IMR-90 (cell line): ENCODE results near the gene NAPEPLD.

Source experiments
- BHLHE40 ChIP-seq: fragments of 150-350 bp; IDR thresholded peaks from 2 replicates; pipeline ENCODE4 v1.6.1; 2016; ENCODE audit warnings: mild to moderate bottlenecking, low read depth, low read length
- CEBPB ChIP-seq: IDR thresholded peaks from 2 replicates; pipeline ENCODE4 v1.6.1; 2012; ENCODE audit warnings: low read depth, low read length, improper control_type of control experiment
- CHD1 ChIP-seq: IDR thresholded peaks from 2 replicates; pipeline ENCODE4 v1.6.1; 2012; ENCODE audit warnings: low read depth, low read length, improper control_type of control experiment
- FOS ChIP-seq: fragments of 150-350 bp; IDR thresholded peaks from 2 replicates; pipeline ENCODE4 v1.6.1; 2016; ENCODE audit warnings: low read depth, low read length
- POLR2A ChIP-seq: IDR thresholded peaks from 2 replicates; pipeline ENCODE4 v1.6.1; 2012; ENCODE audit warnings: mild to moderate bottlenecking, low read depth, low read length
- RAD21 ChIP-seq: IDR thresholded peaks from 2 replicates; pipeline ENCODE4 v1.6.1; 2012; ENCODE audit warnings: low read length, improper control_type of control experiment
- RCOR1 ChIP-seq: IDR thresholded peaks from 2 replicates; pipeline ENCODE4 v1.6.1; 2012; ENCODE audit warnings: mild to moderate bottlenecking, low read length, improper control_type of control experiment; ENCODE audit not compliant: insufficient replicate concordance
- SMC3 ChIP-seq: fragments of 150-350 bp; IDR thresholded peaks from 2 replicates; pipeline ENCODE4 v1.6.1; 2016; ENCODE audit warnings: low read depth, mild to moderate bottlenecking, antibody characterized with exemption, low read length, moderate library complexity
- TF ChIP-seq, protein P1 (sequence below): conservative IDR thresholded peaks from 2 replicates; pipeline ENCODE4 v1.5.1; 2012; ENCODE audit warnings: mild to moderate bottlenecking, low read depth, low read length, improper control_type of control experiment
- TF ChIP-seq, protein P2 (sequence below): fragments of 150-350 bp; IDR thresholded peaks from 2 replicates; pipeline ENCODE4 v1.6.1; 2017; ENCODE audit warnings: mild to moderate bottlenecking, antibody characterized with exemption, low read length, low read depth

DNA sequence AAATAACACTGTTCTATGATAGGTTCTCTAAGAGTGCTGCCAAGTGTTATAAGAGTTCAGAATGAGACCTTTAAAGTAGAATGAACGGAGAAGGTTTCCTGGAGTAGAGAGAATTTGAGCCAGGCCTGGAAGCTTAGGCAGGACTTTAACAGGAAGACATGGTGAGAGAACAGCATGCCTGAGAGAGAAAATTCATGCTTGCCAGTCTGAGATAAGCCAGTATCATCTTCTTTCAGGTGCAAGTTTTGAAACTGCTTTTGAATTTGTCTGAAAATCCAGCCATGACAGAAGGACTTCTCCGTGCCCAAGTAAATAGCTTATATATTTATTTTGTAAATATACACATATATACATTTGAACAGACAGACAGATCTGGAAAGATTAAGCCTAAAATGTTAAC is 51.9 kb downstream of the NAPEPLD start:
- TF ChIP-seq, protein P1, sequence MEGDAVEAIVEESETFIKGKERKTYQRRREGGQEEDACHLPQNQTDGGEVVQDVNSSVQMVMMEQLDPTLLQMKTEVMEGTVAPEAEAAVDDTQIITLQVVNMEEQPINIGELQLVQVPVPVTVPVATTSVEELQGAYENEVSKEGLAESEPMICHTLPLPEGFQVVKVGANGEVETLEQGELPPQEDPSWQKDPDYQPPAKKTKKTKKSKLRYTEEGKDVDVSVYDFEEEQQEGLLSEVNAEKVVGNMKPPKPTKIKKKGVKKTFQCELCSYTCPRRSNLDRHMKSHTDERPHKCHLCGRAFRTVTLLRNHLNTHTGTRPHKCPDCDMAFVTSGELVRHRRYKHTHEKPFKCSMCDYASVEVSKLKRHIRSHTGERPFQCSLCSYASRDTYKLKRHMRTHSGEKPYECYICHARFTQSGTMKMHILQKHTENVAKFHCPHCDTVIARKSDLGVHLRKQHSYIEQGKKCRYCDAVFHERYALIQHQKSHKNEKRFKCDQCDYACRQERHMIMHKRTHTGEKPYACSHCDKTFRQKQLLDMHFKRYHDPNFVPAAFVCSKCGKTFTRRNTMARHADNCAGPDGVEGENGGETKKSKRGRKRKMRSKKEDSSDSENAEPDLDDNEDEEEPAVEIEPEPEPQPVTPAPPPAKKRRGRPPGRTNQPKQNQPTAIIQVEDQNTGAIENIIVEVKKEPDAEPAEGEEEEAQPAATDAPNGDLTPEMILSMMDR = no peak
- TF ChIP-seq CEBPB = no peak
- no peak for TF ChIP-seq RCOR1
- TF ChIP-seq SMC3 = no peak
- TF ChIP-seq BHLHE40 = no peak
- TF ChIP-seq POLR2A = no peak
- no peak for TF ChIP-seq CHD1
- no peak for TF ChIP-seq RAD21
- TF ChIP-seq, protein P2, sequence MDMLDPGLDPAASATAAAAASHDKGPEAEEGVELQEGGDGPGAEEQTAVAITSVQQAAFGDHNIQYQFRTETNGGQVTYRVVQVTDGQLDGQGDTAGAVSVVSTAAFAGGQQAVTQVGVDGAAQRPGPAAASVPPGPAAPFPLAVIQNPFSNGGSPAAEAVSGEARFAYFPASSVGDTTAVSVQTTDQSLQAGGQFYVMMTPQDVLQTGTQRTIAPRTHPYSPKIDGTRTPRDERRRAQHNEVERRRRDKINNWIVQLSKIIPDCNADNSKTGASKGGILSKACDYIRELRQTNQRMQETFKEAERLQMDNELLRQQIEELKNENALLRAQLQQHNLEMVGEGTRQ = no peak
- TF ChIP-seq FOS = no peak
